Stomach (tissue), 4 donors: ENCODE measurements around the gene PPFIA1.

Experiments used
- CTCF ChIP-seq, 7 experiments: fragments of 450-650 bp in 4 of 7; fragments of 200-600 bp in 3 of 7; sonication (generic) in 3 of 7; IDR thresholded peaks; one replicate each; pipeline ENCODE4 v1.5.1; 2016 to 2019; ENCODE audit warnings: antibody characterized with exemption in 7 of 7, control low read depth in 2 of 7, mild to moderate bottlenecking in 1 of 7
- EP300 ChIP-seq: sonication (generic); formaldehyde crosslinking; IDR thresholded peaks from one replicate; pipeline ENCODE4 v1.6.1; 2017; ENCODE audit warnings: antibody characterized with exemption
- POLR2A ChIP-seq, 4 donors: fragments of 450-650 bp; IDR thresholded peaks; one replicate each; pipeline ENCODE4 v1.6.1; 2016; ENCODE audit warnings: antibody characterized with exemption in 4 of 4, control low read depth in 2 of 4, mild to moderate bottlenecking in 1 of 4, moderate library complexity in 1 of 4
- POLR2AphosphoS5 ChIP-seq, 3 donors: sonication (generic); formaldehyde crosslinking; IDR thresholded peaks; one replicate each; pipeline ENCODE4 v1.6.1; 2016; ENCODE audit warnings: antibody characterized with exemption in 3 of 3

GRCh38 chr11:70387564-70387963 is 117.1 kb downstream of the PPFIA1 start:
- TF ChIP-seq CTCF (IDR thresholded peaks at IDR 0.05), result no peak
- no peak for TF ChIP-seq POLR2A (IDR thresholded peaks at IDR 0.05)
- TF ChIP-seq POLR2AphosphoS5 (IDR thresholded peaks at IDR 0.05), result no peak
- no peak for TF ChIP-seq EP300
